ENCODE results near the gene C14orf93. TPM values are rescaled to one million over a fixed set of nuclear protein-coding genes. Genes with fewer than 3 reads are reported as not detected.

The C14orf93 gene
- total RNA-seq, 4 donors from 2014 or later: 17.1 to 41.2 (median 23.9) TPM

- no peak overlapping the region for H3K4me3 ChIP-seq
- no peak for DNase-seq
- H3K9me3 ChIP-seq: no peaks in the 10 kb centered on the region
- TF ChIP-seq CTCF (IDR thresholded peaks at IDR 0.05) (no peak), POLR2A (IDR thresholded peaks at IDR 0.05) (no peak), EP300 (IDR thresholded peaks at IDR 0.05; ENCODE audit: low read depth) (no peak), POLR2AphosphoS5 (IDR thresholded peaks at IDR 0.05) (no peak)
- H3K4me1 ChIP-seq: peaks cover 2 to 18% (median 10%) of the 10 kb centered on the region in 4 donors
- 77 to 93% methylated on average over 3 to 10 of the region's 11 CpGs for WGBS, 2 donors (ENCODE audit: low coverage in 1 of 2)
- no peaks in the 10 kb centered on the region for H3K27me3 ChIP-seq
- no peaks in the 10 kb centered on the region for H3K36me3 ChIP-seq
- no peak overlapping the region for H3K27ac ChIP-seq
- intact Hi-C loops (cut with DNase I; ENCODE audit: low total_unique reads) (no loop called here), in situ Hi-C loops (cut with MboI; ENCODE audit: low pct_ligation_motif_present in 1 of 4, low pct_unique_long_range_greater_than_20kb in 1 of 4, low sequenced_read_pairs in 3 of 4) (no loop called here)
These were observed 12.9 kb downstream of the C14orf93 start for GRCh38 chr14:22996768-22997654.

GRCh38 chr14:22995889-22996625, 13.9 kb downstream of the C14orf93 start:
- WGBS, 2 donors (ENCODE audit: low coverage in 1 of 2): 86% methylated on average over 9 of the region's 9 CpGs; no CpG with 5 or more reads in 1 of the 2 donors
- H3K4me1 ChIP-seq: peaks cover 2 to 14% (median 7%) of the 10 kb centered on the region in 4 donors
- DNase-seq: no peak
- H3K27ac ChIP-seq: no peak overlapping the region
- no peaks in the 10 kb centered on the region for H3K9me3 ChIP-seq
- in situ Hi-C loops (cut with MboI; ENCODE audit: low pct_ligation_motif_present in 1 of 4, low pct_unique_long_range_greater_than_20kb in 1 of 4, low sequenced_read_pairs in 3 of 4) (no loop called here), intact Hi-C loops (cut with DNase I; ENCODE audit: low total_unique reads) (no loop called here)
- H3K36me3 ChIP-seq: no peaks in the 10 kb centered on the region
- no peaks in the 10 kb centered on the region for H3K27me3 ChIP-seq
- H3K4me3 ChIP-seq: no peak overlapping the region
- TF ChIP-seq POLR2A (IDR thresholded peaks at IDR 0.05) (no peak), CTCF (IDR thresholded peaks at IDR 0.05) (no peak)

GRCh38 chr14:22994762-22995275, 15.1 kb downstream of the C14orf93 start:
- intact Hi-C loops (cut with DNase I; ENCODE audit: low total_unique reads): no loop called here
- no peak for TF ChIP-seq POLR2A (IDR thresholded peaks at IDR 0.05)
- TF ChIP-seq CTCF (IDR thresholded peaks at IDR 0.05): peak in 4 of 5 experiments; percentile 18 to 32 (median 24)
- no peak for TF ChIP-seq POLR2AphosphoS5 (IDR thresholded peaks at IDR 0.05)
- TF ChIP-seq EP300 (IDR thresholded peaks at IDR 0.05; ENCODE audit: low read depth): no peak
- Histone ChIP-seq H3K36me3 (no peaks in the 10 kb centered on the region), H3K27ac (no peak overlapping the region), H3K9me3 (no peaks in the 10 kb centered on the region), H3K27me3 (no peaks in the 10 kb centered on the region), H3K4me1 (peaks cover 0 to 6% (median under 1%) of the 10 kb centered on the region in 4 donors), H3K4me3 (no peak overlapping the region)
- WGBS, 2 donors (ENCODE audit: low coverage in 1 of 2): 0 to 11% methylated on average over 2 to 4 of the region's 4 CpGs
- in situ Hi-C loops (cut with MboI; ENCODE audit: low pct_ligation_motif_present in 1 of 4, low pct_unique_long_range_greater_than_20kb in 1 of 4, low sequenced_read_pairs in 3 of 4): loop anchor here in 1 of 4 donors (5.0 kb wide), 1 partner anchor 57 kb away; no protein-coding TSS in a partner anchor
- no peak for DNase-seq

GRCh38 chr14:22993517-22993916, 16.4 kb downstream of the C14orf93 start:
- DNase-seq: no peak
- Histone ChIP-seq H3K27me3 (no peaks in the 10 kb centered on the region), H3K4me1 (peaks cover 0 to 4% (median 0%) of the 10 kb centered on the region in 4 donors), H3K9me3 (no peaks in the 10 kb centered on the region), H3K27ac (no peak overlapping the region), H3K36me3 (no peaks in the 10 kb centered on the region), H3K4me3 (no peak overlapping the region)
- intact Hi-C loops (cut with DNase I; ENCODE audit: low total_unique reads) (no loop called here), in situ Hi-C loops (cut with MboI; ENCODE audit: low pct_ligation_motif_present in 1 of 4, low pct_unique_long_range_greater_than_20kb in 1 of 4, low sequenced_read_pairs in 3 of 4) (loop anchor here in 1 of 4 donors (5.0 kb wide), 1 partner anchor 59 kb away; no protein-coding TSS in a partner anchor)
- TF ChIP-seq POLR2A (IDR thresholded peaks at IDR 0.05) (no peak), CTCF (IDR thresholded peaks at IDR 0.05) (no peak), POLR2AphosphoS5 (IDR thresholded peaks at IDR 0.05) (no peak), EP300 (IDR thresholded peaks at IDR 0.05; ENCODE audit: low read depth) (no peak)

Measured in transverse colon (tissue), 4 donors.